Psoas muscle (tissue), 8 donors: ENCODE results near the gene SNRNP25. TPM values are rescaled to one million over a fixed set of nuclear protein-coding genes. Genes with fewer than 3 reads are reported as not detected.

Experiments used
- ATAC-seq, 4 donors: fragments of 200-7000 bp; cut with Tn5 transposase; one replicate each; pipeline ENCODE4 v1.9.1; 2020; ENCODE audit warnings: moderate library complexity in 3 of 4, mild to moderate bottlenecking in 2 of 4
- DNase-seq, 2 donors: peaks; one replicate each; pipeline ENCODE4 v3.0.0-alpha.2; 2020
- H3K27ac ChIP-seq: fragments of 200-600 bp; one replicate; pipeline ENCODE4 v1.8.0; 2022
- H3K27me3 ChIP-seq, 3 donors: fragments of 200-600 bp in 1 of 3; one replicate each; pipeline versions ENCODE4 v1.6.1 to v1.8.0; 2013 to 2022; ENCODE audit warnings: low read length in 2 of 3, mild to moderate bottlenecking in 2 of 3, moderate library complexity in 1 of 3; ENCODE audit not compliant: insufficient read depth in 3 of 3
- H3K36me3 ChIP-seq, 2 donors: fragments of 200-600 bp in 1 of 2; one replicate each; pipeline versions ENCODE4 v1.6.1 to v1.8.0; 2013 to 2022; ENCODE audit warnings: low read depth in 1 of 2, mild to moderate bottlenecking in 1 of 2, moderate library complexity in 1 of 2; ENCODE audit not compliant: insufficient read depth in 1 of 2
- H3K4me1 ChIP-seq: fragments of 200-600 bp; one replicate; pipeline ENCODE4 v1.8.0; 2022
- H3K4me3 ChIP-seq: fragments of 200-600 bp; one replicate; pipeline ENCODE4 v1.8.0; 2022; ENCODE audit warnings: mild to moderate bottlenecking
- H3K9me3 ChIP-seq: fragments of 200-600 bp; one replicate; pipeline ENCODE4 v1.8.0; 2022
- WGBS, 3 donors: extraction: QIAGEN DNeasy Blood & Tissue Kit; methylation state at CpG; one replicate each; pipeline versions ENCODE4 v1.1.6 to v1.1.7; 2013; 5-methylcytosine and 5-hydroxymethylcytosine counted together
- intact Hi-C, 2 donors: fragments of 100-400 bp; cut with DNase I; formaldehyde crosslinking; loops; one replicate each; pipeline versions ENCODE4 v1.11.0 to v1.14.2; 2022
- polyA plus RNA-seq, 3 donors: library from polyadenylated mRNA; stranded (reverse); fragments of 200-250 nt; gene quantifications; one replicate each; pipeline ENCODE4 v1.2.3, GENCODE V29; 2013
- total RNA-seq, 4 donors: library from RNA; stranded (reverse); fragmentation: NEBNext Ultra II Directional in 2 of 4; extraction: Animal tissue kit (Norgen Biotek cat#: 25700) in 2 of 4; gene quantifications; one replicate each; pipeline versions ENCODE4 v1.2.1 to v1.2.4, GENCODE V29; 2021 to 2023
- TF ChIP-seq, protein P1 (sequence below): fragments of 200-600 bp; IDR thresholded peaks from one replicate; pipeline ENCODE4 v1.8.0; 2022; ENCODE audit warnings: antibody characterized with exemption
- donor health status: healthy with polysubstance abuse.
- donor health status: DM: no; HTN: no; CAD: no; lungs with moderate emphysema.
- donor health status: Bipolar disorder and iron deficiency.
- donor health status: healthy.
- donor health status: DM: yes; HTN: yes; CAD: no.
- donor health status: DM: no; HTN: no; CAD: no.
- donor health status: DM: no; HTN: no; CAD: no.
- donor health status: DM: yes; HTN: yes; CAD: no.

Gene SNRNP25
- total and polyA plus RNA-seq, 7 donors: 40.0 to 82.2 (median 62.0) TPM

DNA sequence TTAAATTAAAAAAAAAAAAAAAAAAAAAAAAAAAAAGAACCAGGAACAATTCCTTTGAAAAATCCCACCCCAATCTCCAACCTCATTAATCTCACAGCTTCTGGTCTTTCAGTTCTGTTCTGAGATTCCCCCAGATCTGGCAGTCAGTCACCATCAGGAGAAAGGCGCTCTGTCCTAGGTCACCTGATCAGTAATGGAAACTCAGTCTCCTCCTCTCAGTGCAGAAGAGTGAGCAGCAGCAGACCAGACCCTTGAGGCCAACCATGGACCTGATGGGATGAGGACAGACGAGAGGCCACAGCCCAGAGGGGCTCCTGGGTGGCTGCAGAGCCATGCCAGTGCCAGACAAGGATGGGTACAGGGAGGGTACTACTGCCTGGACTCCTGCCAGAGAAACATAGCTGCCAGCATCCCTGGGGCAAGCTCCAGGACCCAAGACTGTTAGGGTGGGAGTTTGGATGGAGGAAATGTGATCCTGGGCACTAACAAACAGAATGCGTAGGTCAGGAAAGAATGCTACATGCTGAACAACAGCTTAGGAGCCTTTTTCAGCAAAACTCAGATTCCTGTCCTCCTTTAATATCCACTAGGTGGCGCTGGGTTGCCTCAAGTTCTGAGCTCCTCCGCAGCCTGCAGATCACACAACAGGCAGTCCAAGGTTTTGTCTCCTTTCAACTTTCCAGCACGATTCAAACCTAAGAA lies 53.1 kb downstream of the SNRNP25 start:
- Histone ChIP-seq H3K4me3 (no peak overlapping the region), H3K27ac (no peak overlapping the region), H3K9me3 (no peaks in the 10 kb centered on the region), H3K36me3 (peaks cover 2 to 49% of the 10 kb centered on the region in 2 donors), H3K4me1 (peaks cover 21% of the 10 kb centered on the region), H3K27me3 (no peaks in the 10 kb centered on the region)
- peak in 2 of 4 donors; percentile 26 to 39 for ATAC-seq
- WGBS, 3 donors: 31 to 41% (median 35%) methylated on average over 6 of the region's 6 CpGs
- no peak for DNase-seq
- TF ChIP-seq, protein P1, sequence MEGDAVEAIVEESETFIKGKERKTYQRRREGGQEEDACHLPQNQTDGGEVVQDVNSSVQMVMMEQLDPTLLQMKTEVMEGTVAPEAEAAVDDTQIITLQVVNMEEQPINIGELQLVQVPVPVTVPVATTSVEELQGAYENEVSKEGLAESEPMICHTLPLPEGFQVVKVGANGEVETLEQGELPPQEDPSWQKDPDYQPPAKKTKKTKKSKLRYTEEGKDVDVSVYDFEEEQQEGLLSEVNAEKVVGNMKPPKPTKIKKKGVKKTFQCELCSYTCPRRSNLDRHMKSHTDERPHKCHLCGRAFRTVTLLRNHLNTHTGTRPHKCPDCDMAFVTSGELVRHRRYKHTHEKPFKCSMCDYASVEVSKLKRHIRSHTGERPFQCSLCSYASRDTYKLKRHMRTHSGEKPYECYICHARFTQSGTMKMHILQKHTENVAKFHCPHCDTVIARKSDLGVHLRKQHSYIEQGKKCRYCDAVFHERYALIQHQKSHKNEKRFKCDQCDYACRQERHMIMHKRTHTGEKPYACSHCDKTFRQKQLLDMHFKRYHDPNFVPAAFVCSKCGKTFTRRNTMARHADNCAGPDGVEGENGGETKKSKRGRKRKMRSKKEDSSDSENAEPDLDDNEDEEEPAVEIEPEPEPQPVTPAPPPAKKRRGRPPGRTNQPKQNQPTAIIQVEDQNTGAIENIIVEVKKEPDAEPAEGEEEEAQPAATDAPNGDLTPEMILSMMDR: peak; percentile 82
- intact Hi-C loops: loop anchor here (1.0 to 5.0 kb wide), 4 partner anchors 74 to 256 kb away; partner anchors contain the start of gene HBQ1 (in 1 of the 2)

Other genes with a start within 250 kb of the SNRNP25 start
- 10 to 100 TPM in 2 of 4 donors, 1 to 10 TPM in 2; 5.8 to 16.2 (median 9.0) TPM for gene POLR3K, start 220 bp upstream of the SNRNP25 start, total RNA-seq
- 10 to 100 TPM in 2 of 3 donors, 1 to 10 TPM in 1; 8.9 to 17.5 (median 11.7) TPM for gene POLR3K, start 220 bp upstream of the SNRNP25 start, polyA plus RNA-seq
- gene RHBDF1, start 18.8 kb downstream of the SNRNP25 start, total RNA-seq: 10 to 100 TPM in 3 of 4 donors, 1 to 10 TPM in 1; 9.0 to 24.8 (median 20.8) TPM
- 10 to 100 TPM; 11.4 to 22.2 (median 15.3) TPM for gene RHBDF1, start 18.8 kb downstream of the SNRNP25 start, polyA plus RNA-seq
- gene MPG, start 24.4 kb downstream of the SNRNP25 start, total RNA-seq: 10 to 100 TPM; 23.0 to 43.1 (median 37.8) TPM
- 10 to 100 TPM; 53.8 to 68.1 (median 57.7) TPM for gene MPG, start 24.4 kb downstream of the SNRNP25 start, polyA plus RNA-seq
- 10 to 100 TPM; 21.2 to 31.2 (median 30.3) TPM for gene NPRL3, start 84.8 kb downstream of the SNRNP25 start, total RNA-seq
- 10 to 100 TPM; 13.9 to 23.7 (median 22.1) TPM for gene NPRL3, start 84.8 kb downstream of the SNRNP25 start, polyA plus RNA-seq
- not detected for gene HBZ, start 98.8 kb downstream of the SNRNP25 start, total RNA-seq
- gene HBZ, start 98.8 kb downstream of the SNRNP25 start, polyA plus RNA-seq: under 1 TPM; 0.05 to 0.12 (median 0.11) TPM
- 1 to 10 TPM in 1 of 4 donors, not detected in 3; 2.9 TPM for gene HBM, start 112.2 kb downstream of the SNRNP25 start, total RNA-seq
- not detected for gene HBM, start 112.2 kb downstream of the SNRNP25 start, polyA plus RNA-seq
- gene HBA2, start 119.0 kb downstream of the SNRNP25 start, total RNA-seq: 1,000 to 10,000 TPM in 1 of 4 donors, 100 to 1,000 TPM in 1, 10 to 100 TPM in 2; 11.9 to 1,244 (median 122) TPM
- 10 to 100 TPM; 18.5 to 24.9 (median 22.9) TPM for gene HBA2, start 119.0 kb downstream of the SNRNP25 start, polyA plus RNA-seq
- 1,000 to 10,000 TPM in 1 of 4 donors, 100 to 1,000 TPM in 1, 10 to 100 TPM in 2; 22.5 to 1,513 (median 169) TPM for gene HBA1, start 122.9 kb downstream of the SNRNP25 start, total RNA-seq
- 10 to 100 TPM in 1 of 3 donors, 1 to 10 TPM in 2; 6.1 to 10.3 (median 8.2) TPM for gene HBA1, start 122.9 kb downstream of the SNRNP25 start, polyA plus RNA-seq
- under 1 TPM in 1 of 4 donors, not detected in 3; 0.58 TPM for gene HBQ1, start 126.6 kb downstream of the SNRNP25 start, total RNA-seq
- not detected for gene HBQ1, start 126.6 kb downstream of the SNRNP25 start, polyA plus RNA-seq
- gene LUC7L, start 175.6 kb downstream of the SNRNP25 start, total RNA-seq: 10 to 100 TPM; 23.8 to 30.3 (median 27.1) TPM
- gene LUC7L, start 175.6 kb downstream of the SNRNP25 start, polyA plus RNA-seq: 10 to 100 TPM; 36.3 to 58.9 (median 36.7) TPM
- gene FAM234A, start 181.0 kb downstream of the SNRNP25 start, total RNA-seq: 100 to 1,000 TPM; 108 to 154 (median 120) TPM
- gene FAM234A, start 181.0 kb downstream of the SNRNP25 start, polyA plus RNA-seq: 100 to 1,000 TPM in 1 of 3 donors, 10 to 100 TPM in 2; 54.2 to 198 (median 98.4) TPM
- 1 to 10 TPM in 3 of 4 donors, under 1 TPM in 1; 0.92 to 2.6 (median 1.3) TPM for gene RGS11, start 222.1 kb downstream of the SNRNP25 start, total RNA-seq
- under 1 TPM; 0.20 to 0.69 (median 0.46) TPM for gene RGS11, start 222.1 kb downstream of the SNRNP25 start, polyA plus RNA-seq
- 1 to 10 TPM in 1 of 4 donors, under 1 TPM in 2, not detected in 1; 0.59 to 4.1 (median 0.69) TPM for gene ARHGDIG, start 226.8 kb downstream of the SNRNP25 start, total RNA-seq
- gene ARHGDIG, start 226.8 kb downstream of the SNRNP25 start, polyA plus RNA-seq: under 1 TPM; 0.12 to 0.28 (median 0.13) TPM
- gene PDIA2, start 229.3 kb downstream of the SNRNP25 start, total RNA-seq: under 1 TPM in 1 of 4 donors, not detected in 3; 0.90 TPM
- gene PDIA2, start 229.3 kb downstream of the SNRNP25 start, polyA plus RNA-seq: under 1 TPM in 2 of 3 donors, not detected in 1; 0.08 to 0.14 TPM